Endothelial cell of umbilical vein (primary cell): ENCODE data around the gene CCT3. TPM values are rescaled to one million over a fixed set of nuclear protein-coding genes. Genes with fewer than 3 reads are reported as not detected.

ENCODE experiments used
- BruUV-seq: library from RNA; stranded (reverse); fragments of 400-500 nt; replicated peaks from 2 replicates; lab custom pipeline; 2021; lab: Mats Ljungman, UMichigan
- CTCF ChIA-PET: fragments of 300-600, 350-600 bp; sonication (Branson Sonifier 250); formaldehyde crosslinking; loops from one replicate; lab custom pipeline; 2021; ENCODE audit warnings: antibody characterized with exemption, inconsistent platforms; lab: Charles Lee
- POLR2A ChIA-PET: fragments of 300-600, 350-600 bp; sonication (Branson Sonifier 250); formaldehyde crosslinking; loops from one replicate; lab custom pipeline; 2021; ENCODE audit warnings: antibody characterized with exemption, inconsistent platforms; lab: Charles Lee
- DNase-seq: peaks from one replicate; pipeline ENCODE4 v3.0.0-alpha.2; 2011; ENCODE audit warnings: low read depth, low spot score
- FAIRE-seq: peaks from 2 replicates; lab custom pipeline; 2011; peaks lifted over from hg19 to GRCh38; lab: Jason Lieb, UNC
- H2AFZ ChIP-seq: 2 replicates; pipeline ENCODE4 v1.6.0; 2012; ENCODE audit warnings: low read depth, low read length, control low read depth, inconsistent platforms
- H3K27ac ChIP-seq: 2 replicates; pipeline ENCODE4 v1.5.1; 2011; ENCODE audit warnings: low read depth, mild to moderate bottlenecking, control low read depth, low read length, moderate library complexity; ENCODE audit not compliant: insufficient read depth
- H3K27me3 ChIP-seq, 2 experiments: 2 replicates each; pipeline versions ENCODE4 v1.6.0 to v1.6.1; 2011; ENCODE audit warnings: low read length in 2 of 2, mixed read lengths in 1 of 2; ENCODE audit not compliant: control insufficient read depth in 2 of 2, insufficient read depth in 2 of 2
- H3K36me3 ChIP-seq, 2 experiments: 2 replicates in 1 of 2; 3 replicates in 1 of 2; pipeline ENCODE4 v1.5.1; 2011; ENCODE audit warnings: low read length in 2 of 2, mild to moderate bottlenecking in 1 of 2, moderate library complexity in 1 of 2; ENCODE audit not compliant: control insufficient read depth in 2 of 2, insufficient read depth in 2 of 2; ENCODE audit errors: extremely low read depth in 1 of 2
- H3K4me1 ChIP-seq: 3 replicates; pipeline ENCODE4 v1.5.1; 2011; ENCODE audit warnings: mild to moderate bottlenecking, low read length; ENCODE audit not compliant: control insufficient read depth, insufficient read depth; ENCODE audit errors: extremely low read depth
- H3K4me2 ChIP-seq: 2 replicates; pipeline ENCODE4 v1.6.1; 2011; ENCODE audit warnings: low read length, control low read depth, mixed read lengths; ENCODE audit not compliant: insufficient read depth
- H3K4me3 ChIP-seq, 3 experiments: fragments of 200-600 bp in 1 of 3; sonication (generic), shearing (Covaris generic) in 1 of 3; replicated peaks in 1 of 3; 2 replicates each; pipeline ENCODE4 v1.5.1; 2011 to 2016; ENCODE audit warnings: control low read depth in 3 of 3, low read length in 3 of 3, mild to moderate bottlenecking in 2 of 3, inconsistent platforms in 1 of 3, low read depth in 1 of 3, moderate library complexity in 1 of 3; ENCODE audit not compliant: insufficient read depth in 1 of 3
- H3K79me2 ChIP-seq: 2 replicates; pipeline ENCODE4 v1.6.0; 2012; ENCODE audit warnings: low read length, inconsistent platforms; ENCODE audit not compliant: control insufficient read depth, insufficient read depth
- H3K9ac ChIP-seq: replicated peaks from 2 replicates; pipeline ENCODE3; 2011; ENCODE audit warnings: low read length, control low read depth; ENCODE audit not compliant: insufficient read depth; ENCODE audit errors: extremely low read depth
- H3K9me1 ChIP-seq: replicated peaks from 3 replicates; pipeline ENCODE4 v1.6.0; 2011; ENCODE audit warnings: mild to moderate bottlenecking, low read length; ENCODE audit not compliant: control insufficient read depth, insufficient read depth; ENCODE audit errors: extremely low read depth
- H3K9me3 ChIP-seq: replicated peaks from 2 replicates; pipeline ENCODE4 v1.5.1; 2012; ENCODE audit warnings: low read length, inconsistent platforms; ENCODE audit not compliant: control insufficient read depth, insufficient read depth
- H4K20me1 ChIP-seq: replicated peaks from 2 replicates; pipeline ENCODE3; 2011; ENCODE audit warnings: mild to moderate bottlenecking, low read length; ENCODE audit not compliant: control insufficient read depth, insufficient read depth; ENCODE audit errors: extremely low read depth
- FOS ChIP-seq: IDR thresholded peaks from 2 replicates; pipeline ENCODE4 v1.6.1; 2011; ENCODE audit warnings: mild to moderate bottlenecking, low read length, moderate library complexity, borderline replicate concordance; ENCODE audit not compliant: insufficient read depth
- MYC ChIP-seq: IDR thresholded peaks from one replicate; pipeline ENCODE4 v1.6.1; 2011; ENCODE audit warnings: mild to moderate bottlenecking, low read depth, low read length
- POLR2A ChIP-seq: IDR thresholded peaks from 2 replicates; pipeline ENCODE4 v1.6.1; 2012; ENCODE audit warnings: low read depth, mild to moderate bottlenecking, control low read depth, low read length
- POLR2AphosphoS5 ChIP-seq: IDR thresholded peaks from 2 replicates; pipeline ENCODE4 v1.6.1; 2012; ENCODE audit warnings: low read depth, mild to moderate bottlenecking, control low read depth, low read length, moderate library complexity; ENCODE audit not compliant: insufficient read depth
- dilution Hi-C: fragments of 300-500 bp; cut with MboI; formaldehyde crosslinking; loops from one replicate; pipeline ENCODE4 v1.15.0; 2019; ENCODE audit warnings: low sequenced_read_pairs; ENCODE audit not compliant: extremely low pct_ligation_motif_present
- intact Hi-C: fragments of 100-400 bp; cut with micrococcal nuclease; formaldehyde crosslinking; loops from one replicate; pipeline ENCODE4 v1.10.0; 2022
- polyA plus RNA-seq, 4 experiments: library from polyadenylated mRNA; depleted of rRNA in 3 of 4; stranded (reverse) in 3 of 4; unstranded in 1 of 4; fragments of >200 nt; gene quantifications; 2 replicates each; pipeline versions ENCODE4 v1.2.1 to v1.2.3, GENCODE V29; 2011 to 2012; ENCODE audit warnings: missing spikeins in 1 of 4
- total RNA-seq: library from RNA; stranded (reverse); gene quantifications from 2 replicates; pipeline ENCODE4 v1.2.3, GENCODE V29; 2021
- TF ChIP-seq, protein P1 (sequence below): IDR thresholded peaks from 2 replicates; pipeline ENCODE4 v1.6.1; 2011; ENCODE audit not compliant: insufficient read depth, insufficient read length
- TF ChIP-seq, protein P2 (sequence below), 2 donors: IDR thresholded peaks; 1 replicate in 1 of 2; 2 replicates in 1 of 2; pipeline ENCODE4 v1.5.1; 2011; ENCODE audit warnings: low read length in 2 of 2, mild to moderate bottlenecking in 2 of 2, moderate library complexity in 2 of 2, control low read depth in 1 of 2, inconsistent platforms in 1 of 2, low read depth in 1 of 2; ENCODE audit not compliant: insufficient read depth in 1 of 2; ENCODE audit errors: extremely low read depth in 1 of 2

CCT3 gene
- total and polyA plus RNA-seq, 2 donors (not counting 3 experiments of a cell fraction or from before 2014, with no cell fraction given), result 276 to 367 TPM

DNA sequence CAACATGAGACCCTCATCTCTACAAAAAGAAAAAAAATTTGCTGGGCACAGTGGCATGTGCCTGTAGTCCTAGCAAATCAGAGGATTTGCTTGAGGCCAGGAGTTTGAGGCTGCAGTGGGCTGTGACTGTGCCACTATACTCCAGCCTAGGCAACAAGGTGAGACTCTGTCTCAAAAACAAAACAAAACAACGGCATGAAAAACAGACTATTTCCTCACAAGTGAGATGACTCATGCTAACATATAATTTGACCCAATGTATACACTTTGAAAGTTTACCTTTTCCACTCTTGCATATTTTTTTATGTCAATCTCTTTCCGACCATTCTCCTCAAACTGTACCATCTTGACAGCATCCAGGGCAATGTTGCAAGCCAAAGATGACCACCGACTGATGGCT lies 17.5 kb downstream of the CCT3 start:
- H3K9me1 ChIP-seq, result no peaks in the 10 kb centered on the region
- dilution Hi-C loops (no loop called here), intact Hi-C loops (no loop called here)
- H3K4me3 ChIP-seq, result no peak overlapping the region
- peak; percentile 50 for FAIRE-seq
- ChIA-PET POLR2A (no interaction called here), CTCF (interaction anchor here (1.5 to 1.8 kb wide), 4 partner anchors 16 to 180 kb away, joined by 6 to 17 read pairs (median 10); partner anchors contain the start of genes CCT3, GLMP and TSACC)
- TF ChIP-seq FOS, result peak; percentile 17
- TF ChIP-seq POLR2A, result no peak
- no peak overlapping the region for H3K27ac ChIP-seq
- no peak for DNase-seq
- no peak overlapping the region for H3K9ac ChIP-seq
- H3K9me3 ChIP-seq, result no peaks in the 10 kb centered on the region
- no peaks in the 10 kb centered on the region for H3K27me3 ChIP-seq
- H4K20me1 ChIP-seq, result no peaks in the 10 kb centered on the region
- H3K36me3 ChIP-seq, result peaks cover 55% of the 10 kb centered on the region in 2 experiments
- H3K79me2 ChIP-seq, result peaks cover 4% of the 10 kb centered on the region
- no TSS peak for BruUV-seq
- no peak overlapping the region for H3K4me2 ChIP-seq
- H2AFZ ChIP-seq, result no peak overlapping the region
- peaks cover 2% of the 10 kb centered on the region for H3K4me1 ChIP-seq

DNA sequence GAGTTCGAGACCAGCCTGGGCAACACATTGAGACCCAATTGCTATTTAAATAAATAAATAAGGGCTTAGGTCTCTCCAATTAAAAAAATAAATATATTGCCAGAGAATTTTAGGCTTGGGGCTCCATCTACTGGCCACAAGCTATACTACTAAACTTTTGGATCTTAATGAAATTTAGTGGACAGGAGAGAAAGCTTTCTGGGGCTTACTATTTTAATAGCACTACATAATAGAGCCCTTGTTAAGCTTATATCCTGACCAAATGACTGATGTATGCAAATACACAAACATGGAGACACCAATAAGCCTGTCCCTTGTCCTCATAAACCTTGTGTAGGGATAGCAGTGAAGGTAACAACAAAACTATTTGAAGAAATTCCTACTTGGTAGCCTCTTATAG lies 18.4 kb downstream of the CCT3 start:
- dilution Hi-C loops, result no loop called here
- intact Hi-C loops, result loop anchor here (1.0 kb wide), 1 partner anchor 173 kb away; no protein-coding TSS in a partner anchor
- no peak for FAIRE-seq

More for the DNA sequence above, 18.4 kb downstream of the CCT3 start:
- Histone ChIP-seq H3K27ac (no peak overlapping the region), H3K27me3 (no peaks in the 10 kb centered on the region), H3K4me1 (peaks cover 2% of the 10 kb centered on the region), H3K4me2 (no peak overlapping the region), H3K9me1 (no peaks in the 10 kb centered on the region), H3K79me2 (peaks cover 2% of the 10 kb centered on the region), H3K36me3 (peaks cover 51 to 58% of the 10 kb centered on the region in 2 experiments), H4K20me1 (no peaks in the 10 kb centered on the region), H3K9me3 (no peaks in the 10 kb centered on the region), H3K9ac (no peak overlapping the region), H2AFZ (no peak overlapping the region), H3K4me3 (no peak overlapping the region)
- CTCF ChIA-PET, result interaction anchor here (0.6 to 2.1 kb wide), 23 partner anchors 10 to 229 kb away, joined by 3 to 17 read pairs (median 6); partner anchors contain the start of genes CCT3, GLMP, PMF1 and SMG5
- BruUV-seq, result no TSS peak
- TF ChIP-seq POLR2AphosphoS5 (no peak), MYC (no peak)
- TF ChIP-seq, protein P1, sequence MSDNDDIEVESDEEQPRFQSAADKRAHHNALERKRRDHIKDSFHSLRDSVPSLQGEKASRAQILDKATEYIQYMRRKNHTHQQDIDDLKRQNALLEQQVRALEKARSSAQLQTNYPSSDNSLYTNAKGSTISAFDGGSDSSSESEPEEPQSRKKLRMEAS, result no peak
- TF ChIP-seq, protein P2, sequence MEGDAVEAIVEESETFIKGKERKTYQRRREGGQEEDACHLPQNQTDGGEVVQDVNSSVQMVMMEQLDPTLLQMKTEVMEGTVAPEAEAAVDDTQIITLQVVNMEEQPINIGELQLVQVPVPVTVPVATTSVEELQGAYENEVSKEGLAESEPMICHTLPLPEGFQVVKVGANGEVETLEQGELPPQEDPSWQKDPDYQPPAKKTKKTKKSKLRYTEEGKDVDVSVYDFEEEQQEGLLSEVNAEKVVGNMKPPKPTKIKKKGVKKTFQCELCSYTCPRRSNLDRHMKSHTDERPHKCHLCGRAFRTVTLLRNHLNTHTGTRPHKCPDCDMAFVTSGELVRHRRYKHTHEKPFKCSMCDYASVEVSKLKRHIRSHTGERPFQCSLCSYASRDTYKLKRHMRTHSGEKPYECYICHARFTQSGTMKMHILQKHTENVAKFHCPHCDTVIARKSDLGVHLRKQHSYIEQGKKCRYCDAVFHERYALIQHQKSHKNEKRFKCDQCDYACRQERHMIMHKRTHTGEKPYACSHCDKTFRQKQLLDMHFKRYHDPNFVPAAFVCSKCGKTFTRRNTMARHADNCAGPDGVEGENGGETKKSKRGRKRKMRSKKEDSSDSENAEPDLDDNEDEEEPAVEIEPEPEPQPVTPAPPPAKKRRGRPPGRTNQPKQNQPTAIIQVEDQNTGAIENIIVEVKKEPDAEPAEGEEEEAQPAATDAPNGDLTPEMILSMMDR (IDR thresholded peaks at IDR 0.05; ENCODE audit: extremely low read depth in 1 of 2, insufficient read depth in 1 of 2, low read depth in 1 of 2, low read length in 2 of 2), result peak; percentile 31 to 47
- DNase-seq, result peak; percentile 60
- POLR2A ChIA-PET, result interaction anchor here (0.6 kb wide), 1 partner anchor 95 kb away, joined by 8 read pairs; no protein-coding TSS in a partner anchor
